ENCODE data around the gene HSPB7.

HSPB7 gene

GRCh38 chr1:16017461-16018303 lies at the start of gene HSPB7:
TSS of gene HSPB7 (minus strand) at chr1:16018043. CDS start at chr1:16017963, 80 bp downstream.
- DNase-seq (ENCODE audit: insufficient read length, low spot score) (no peak), FAIRE-seq (no peak)
- TF ChIP-seq, protein P1, sequence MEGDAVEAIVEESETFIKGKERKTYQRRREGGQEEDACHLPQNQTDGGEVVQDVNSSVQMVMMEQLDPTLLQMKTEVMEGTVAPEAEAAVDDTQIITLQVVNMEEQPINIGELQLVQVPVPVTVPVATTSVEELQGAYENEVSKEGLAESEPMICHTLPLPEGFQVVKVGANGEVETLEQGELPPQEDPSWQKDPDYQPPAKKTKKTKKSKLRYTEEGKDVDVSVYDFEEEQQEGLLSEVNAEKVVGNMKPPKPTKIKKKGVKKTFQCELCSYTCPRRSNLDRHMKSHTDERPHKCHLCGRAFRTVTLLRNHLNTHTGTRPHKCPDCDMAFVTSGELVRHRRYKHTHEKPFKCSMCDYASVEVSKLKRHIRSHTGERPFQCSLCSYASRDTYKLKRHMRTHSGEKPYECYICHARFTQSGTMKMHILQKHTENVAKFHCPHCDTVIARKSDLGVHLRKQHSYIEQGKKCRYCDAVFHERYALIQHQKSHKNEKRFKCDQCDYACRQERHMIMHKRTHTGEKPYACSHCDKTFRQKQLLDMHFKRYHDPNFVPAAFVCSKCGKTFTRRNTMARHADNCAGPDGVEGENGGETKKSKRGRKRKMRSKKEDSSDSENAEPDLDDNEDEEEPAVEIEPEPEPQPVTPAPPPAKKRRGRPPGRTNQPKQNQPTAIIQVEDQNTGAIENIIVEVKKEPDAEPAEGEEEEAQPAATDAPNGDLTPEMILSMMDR (IDR thresholded peaks at IDR 0.05; ENCODE audit: insufficient read depth, missing control alignments) = no peak

DNA sequence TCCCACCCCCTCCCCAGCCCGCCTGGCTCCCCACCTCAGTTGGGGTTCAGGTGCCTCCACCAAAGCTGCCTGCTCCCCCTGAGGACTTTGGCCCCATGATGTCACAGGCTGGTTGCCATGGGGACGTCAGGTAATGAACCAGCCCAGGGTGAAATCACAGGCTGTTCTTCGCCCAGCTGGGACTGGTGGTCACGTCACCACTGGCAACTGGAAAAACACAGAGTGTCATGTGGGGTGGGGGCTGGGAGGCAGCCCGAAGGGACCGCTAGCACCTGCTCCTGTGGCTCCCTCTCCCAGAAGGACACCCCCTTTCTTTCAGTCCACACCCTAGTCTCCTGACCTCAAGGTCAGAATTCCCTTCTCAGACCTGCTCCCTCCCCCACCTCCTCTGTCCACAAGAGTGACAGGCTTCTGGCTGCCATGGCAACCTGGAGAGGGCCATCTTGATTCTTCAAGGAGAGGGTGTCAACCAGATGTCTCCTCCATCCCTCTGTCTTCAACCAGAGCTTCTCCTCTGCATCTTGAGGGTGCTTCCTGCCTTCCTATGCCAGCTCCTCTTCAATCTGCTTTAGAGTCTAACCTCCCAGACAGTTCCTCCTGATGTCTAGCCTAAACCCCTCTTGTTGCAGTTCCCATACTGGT lies 49.4 kb upstream of the HSPB7 start:
- TF ChIP-seq, protein P1 (IDR thresholded peaks at IDR 0.05; ENCODE audit: insufficient read depth, missing control alignments) = no peak
- no peak for FAIRE-seq
- DNase-seq (ENCODE audit: insufficient read length, low spot score) = no peak

DNA sequence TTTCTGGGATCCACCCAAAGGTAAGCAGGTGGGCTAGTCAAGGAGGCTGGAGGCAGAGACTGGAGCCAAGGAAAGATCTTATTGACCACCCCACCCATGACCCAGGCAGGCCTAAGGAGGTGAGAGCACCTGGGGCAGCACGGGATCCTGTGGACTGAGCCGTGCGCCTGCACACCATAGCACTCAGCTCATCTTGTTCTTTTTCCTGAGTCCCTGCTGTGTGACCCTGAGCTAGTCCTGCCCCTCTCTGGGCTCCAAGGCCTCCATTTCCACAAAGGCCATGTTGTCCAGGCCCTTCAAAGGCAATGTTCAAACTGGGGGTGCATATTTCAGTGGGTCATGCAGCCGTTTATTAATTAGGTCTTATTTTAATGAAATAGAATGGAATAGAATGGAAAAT lies 48.4 kb upstream of the HSPB7 start:
- TF ChIP-seq, protein P1 (IDR thresholded peaks at IDR 0.05; ENCODE audit: insufficient read depth, missing control alignments) = no peak
- no peak for FAIRE-seq

GRCh38 chr1:16065269-16065576 lies 47.4 kb upstream of the HSPB7 start:
- no peak for FAIRE-seq
- DNase-seq (ENCODE audit: insufficient read length, low spot score) = no peak
- TF ChIP-seq, protein P1 (IDR thresholded peaks at IDR 0.05; ENCODE audit: insufficient read depth, missing control alignments) = no peak

More for the DNA sequence above, 48.4 kb upstream of the HSPB7 start:
- no peak for DNase-seq (ENCODE audit: insufficient read length, low spot score)

- DNase-seq (ENCODE audit: insufficient read length, low spot score) (no peak), FAIRE-seq (no peak)
- TF ChIP-seq, protein P1 (IDR thresholded peaks at IDR 0.05; ENCODE audit: insufficient read depth, missing control alignments) = no peak
These were observed 46.9 kb upstream of the HSPB7 start for GRCh38 chr1:16064536-16065268.

DNA sequence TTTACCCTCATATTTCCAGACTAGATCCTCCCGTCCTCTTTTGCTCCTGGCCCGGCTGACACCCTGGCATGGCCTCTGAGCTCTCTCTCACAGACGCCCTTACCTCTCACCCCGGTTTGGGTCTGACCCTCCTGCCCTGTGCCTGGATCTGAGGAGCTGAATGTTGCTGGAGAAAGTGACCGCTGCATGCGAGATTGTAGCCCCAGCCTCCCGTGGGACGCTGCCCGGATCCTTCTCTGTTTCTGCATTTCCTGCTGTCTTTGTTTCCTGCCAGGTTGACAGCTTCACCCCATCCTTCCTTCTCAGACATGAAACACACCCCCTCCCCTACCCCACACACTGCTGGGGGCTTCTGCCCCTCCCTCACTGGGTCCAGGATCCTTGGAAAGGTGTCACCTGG lies 46.1 kb upstream of the HSPB7 start:
- FAIRE-seq (no peak), DNase-seq (ENCODE audit: insufficient read length, low spot score) (no peak)
- TF ChIP-seq, protein P1 (IDR thresholded peaks at IDR 0.05; ENCODE audit: insufficient read depth, missing control alignments) = no peak

Data from D721Med (cell line).